Stimulated activated CD8-positive, alpha-beta memory T cell treated with anti-CD3 and anti-CD28 coated beads, Interleukin-15, amount 100 ng/mL, for 24 hours (primary cell): ENCODE results near the gene NOMO2.
"Not testable (repeated sequence)": the region's sequence is repeated elsewhere in the genome, so short reads cannot be mapped to it uniquely, and the experiment has no call there.

Experiments used
- DNase-seq: peaks from one replicate; pipeline ENCODE4 v3.0.0-alpha.2; 2020; ENCODE audit warnings: low read depth

Gene NOMO2

GRCh38 chr16:18522637-18523036, 39.3 kb downstream of the NOMO2 start:
- not testable (repeated sequence) for DNase-seq

- not testable (repeated sequence) for DNase-seq
These were observed 40.3 kb downstream of the NOMO2 start for GRCh38 chr16:18521445-18522181.

GRCh38 chr16:18518536-18519283, 43.2 kb downstream of the NOMO2 start:
- DNase-seq: not testable (repeated sequence)

- DNase-seq: not testable (repeated sequence)
These were observed 63.5 kb downstream of the NOMO2 start for GRCh38 chr16:18498430-18498829.

DNA sequence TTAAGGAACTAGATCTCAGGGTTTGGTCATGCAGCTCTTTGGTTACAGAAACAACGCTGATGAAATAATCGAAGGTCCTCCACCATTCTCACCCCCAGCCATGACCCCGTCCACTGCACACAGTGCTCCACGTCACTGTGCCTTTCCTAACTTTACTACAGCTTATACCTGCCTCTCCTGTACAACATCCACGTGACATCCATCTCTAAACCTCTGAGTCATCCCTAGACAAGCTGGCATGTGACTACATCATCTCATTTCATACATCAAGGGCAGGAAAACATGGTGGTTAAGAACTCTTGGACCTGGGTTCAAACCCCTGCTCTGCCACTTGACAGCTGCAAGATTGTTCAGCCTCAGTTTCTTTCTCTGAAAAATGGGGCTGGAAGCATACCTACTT, 64.9 kb downstream of the NOMO2 start:
- DNase-seq: not testable (repeated sequence)

GRCh38 chr16:18492118-18492897, 69.6 kb downstream of the NOMO2 start:
- DNase-seq: not testable (repeated sequence)

GRCh38 chr16:18436025-18436424, 125.9 kb downstream of the NOMO2 start:
- DNase-seq: not testable (repeated sequence)

DNA sequence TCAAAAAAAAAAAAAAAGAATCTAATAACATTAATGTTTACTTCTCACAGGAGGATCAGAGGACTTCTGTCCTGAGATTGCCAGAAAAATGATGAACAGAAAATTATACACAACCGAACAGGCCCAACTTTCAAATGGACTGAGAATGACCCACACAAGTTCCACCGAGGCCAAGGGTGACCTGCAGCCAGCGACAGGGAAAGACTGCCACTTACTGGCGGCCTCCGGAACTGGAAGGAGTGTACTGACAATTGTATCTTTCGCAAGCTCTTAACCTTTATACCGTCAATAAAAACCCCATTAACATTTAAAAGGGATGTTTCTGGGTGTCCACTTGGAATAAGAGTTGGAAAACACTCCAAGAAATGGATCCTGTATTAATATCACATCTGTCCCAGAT, 146.1 kb downstream of the NOMO2 start:
- not testable (repeated sequence) for DNase-seq

DNA sequence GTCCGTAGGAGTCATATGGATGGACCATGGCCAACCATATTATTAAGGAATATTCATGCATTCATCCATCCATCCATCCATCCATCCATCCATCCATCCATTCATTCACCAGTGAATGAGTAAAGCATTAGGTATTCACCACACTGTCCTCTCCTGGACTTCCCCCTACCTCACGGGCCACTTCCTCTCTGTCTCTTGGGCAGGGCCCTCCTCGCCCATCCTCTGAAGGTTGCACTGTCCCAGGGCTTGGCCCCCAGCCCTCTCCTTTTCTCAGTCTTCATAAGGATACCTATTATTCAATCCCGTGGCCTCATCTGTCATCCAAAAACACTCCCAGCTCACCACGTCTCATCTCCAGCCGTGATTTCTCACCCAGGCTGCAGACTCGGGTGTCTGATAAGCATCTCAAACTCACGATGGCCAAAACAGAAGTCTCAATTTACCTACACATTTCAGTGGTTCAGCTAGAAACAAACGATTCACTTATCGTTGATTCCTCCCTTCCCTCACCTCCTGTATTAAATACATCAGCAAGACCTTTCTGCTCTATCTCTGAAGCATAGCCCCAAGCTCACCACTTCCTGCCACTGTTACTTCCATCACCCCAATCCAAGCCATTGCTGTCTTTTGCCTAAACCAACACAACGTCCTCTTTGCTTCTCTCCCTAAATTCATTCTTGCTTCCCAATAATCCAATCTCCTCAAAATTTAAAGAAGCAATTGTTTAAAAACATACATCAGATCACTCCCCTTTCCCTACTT, 152.2 kb downstream of the NOMO2 start:
- DNase-seq: not testable (repeated sequence)

DNA sequence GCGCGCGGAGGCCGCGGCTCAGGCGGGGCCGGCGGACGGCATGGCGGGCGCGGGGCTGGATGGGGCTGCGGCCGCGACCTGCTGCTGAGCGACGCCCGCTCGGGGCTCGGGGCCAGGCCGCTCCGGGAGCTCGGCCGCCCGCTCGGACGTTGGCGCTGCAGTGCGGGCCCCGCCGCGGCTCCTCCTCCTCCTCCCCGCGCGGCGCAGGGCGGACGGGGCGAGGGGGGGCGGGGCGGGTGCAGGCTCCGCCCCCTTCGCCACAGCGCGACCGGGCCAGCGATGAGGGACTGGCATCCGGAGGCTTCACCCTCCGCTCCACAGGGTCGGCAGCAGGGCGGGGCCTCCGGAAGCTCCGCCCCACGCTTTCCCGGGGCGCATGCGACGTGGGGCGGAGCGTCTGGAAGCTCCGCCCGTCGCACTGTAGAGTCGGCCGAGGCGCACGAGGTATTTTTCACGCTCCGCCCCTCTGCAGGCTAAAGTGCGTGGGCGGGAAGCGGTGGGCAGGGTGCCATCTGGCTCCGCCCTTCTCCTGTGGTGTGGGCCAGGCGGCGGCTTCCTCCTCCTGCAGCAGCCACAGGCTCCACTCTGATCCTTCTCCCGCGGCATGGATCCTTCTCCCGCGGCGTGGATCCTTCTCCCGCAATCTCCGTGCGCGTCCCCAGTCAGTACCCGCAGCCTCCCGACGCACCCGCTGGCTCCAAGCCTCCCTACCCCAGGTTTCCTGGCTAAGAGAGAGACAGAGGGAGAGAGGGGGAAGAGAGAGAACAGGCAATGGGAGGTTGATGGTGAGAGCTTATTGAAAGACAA, 159.8 kb downstream of the NOMO2 start:
- not testable (repeated sequence) for DNase-seq

DNA sequence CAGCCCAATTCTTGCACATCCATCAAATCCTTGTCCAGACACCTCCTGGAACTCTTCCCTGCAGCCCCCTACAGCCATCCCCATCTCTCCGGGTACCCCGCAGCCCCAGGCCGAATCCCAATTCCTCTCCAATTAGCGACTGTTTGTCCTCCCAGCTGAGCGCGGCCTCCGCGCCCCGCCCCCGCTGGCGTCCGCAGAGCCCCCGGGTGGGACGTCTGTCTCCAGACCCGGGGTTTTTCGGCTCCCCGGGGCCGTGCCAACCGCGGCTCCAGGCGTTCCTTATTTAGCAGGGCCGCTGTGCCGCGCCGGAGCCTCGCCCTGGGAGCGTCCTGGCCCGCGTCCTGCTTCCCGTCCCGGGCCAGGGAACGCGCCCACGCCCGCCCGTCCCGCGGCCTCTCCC, 160.7 kb downstream of the NOMO2 start:
- peak; percentile 8 for DNase-seq

DNA sequence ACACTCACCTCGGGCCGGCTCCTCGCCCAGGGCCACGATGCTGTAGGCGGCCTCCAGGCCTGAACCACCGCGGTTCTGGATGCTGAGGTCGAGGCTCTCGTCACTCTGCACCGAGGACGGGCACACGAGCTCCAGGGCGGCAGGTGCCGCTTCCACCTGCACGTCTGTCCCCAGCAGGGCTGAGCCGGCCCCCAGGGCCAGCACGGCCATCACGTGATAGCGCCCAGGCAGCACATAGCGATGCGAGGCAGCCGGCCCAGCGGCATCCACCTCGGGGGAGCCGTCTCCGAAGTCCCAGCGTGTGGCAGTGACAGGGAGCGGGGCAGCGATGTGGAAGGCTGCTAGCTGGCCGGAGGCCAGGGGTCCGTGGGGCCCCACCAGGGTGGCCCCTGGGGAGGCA, 167.5 kb downstream of the NOMO2 start:
- not testable (repeated sequence) for DNase-seq

DNA sequence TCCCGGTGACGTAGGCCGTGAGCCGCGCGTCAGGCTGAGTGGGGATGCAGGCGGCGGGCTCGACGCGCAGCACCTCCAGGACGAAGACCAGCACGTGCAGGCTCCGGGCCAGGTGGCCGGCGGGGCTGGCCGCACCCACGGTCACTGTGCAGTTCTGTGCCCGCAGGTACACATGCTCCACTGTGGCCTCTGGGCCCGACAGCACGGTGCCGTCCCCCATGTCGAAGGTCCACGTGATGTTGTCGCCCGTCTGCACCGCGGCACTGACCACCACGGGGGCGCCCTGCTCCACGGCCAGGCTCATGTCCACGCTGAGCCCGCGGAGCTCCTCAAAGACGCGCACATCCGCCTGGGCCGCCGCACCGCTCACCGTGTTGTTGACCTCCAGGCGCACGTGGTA, 174.1 kb downstream of the NOMO2 start:
- DNase-seq: not testable (repeated sequence)

DNA sequence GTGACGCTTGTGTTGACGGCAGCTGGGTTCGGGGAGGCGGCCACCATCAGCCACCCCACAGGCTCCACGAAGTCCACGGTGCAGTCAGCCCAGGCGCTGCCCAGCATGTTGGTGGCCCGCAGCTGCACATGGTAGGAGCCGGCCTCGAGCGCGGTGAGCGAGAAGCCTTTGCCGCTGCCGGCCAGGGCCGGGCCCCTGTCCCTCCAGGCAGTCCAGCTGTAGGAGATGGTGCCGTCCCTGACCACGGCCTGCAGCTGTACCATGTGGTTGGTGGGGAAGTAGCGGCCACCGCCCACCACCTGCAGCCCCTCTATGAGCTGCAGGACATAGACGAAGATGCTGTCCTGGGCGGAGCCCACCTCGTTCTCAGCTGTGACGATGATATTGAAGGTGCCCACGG, 175.4 kb downstream of the NOMO2 start:
- not testable (repeated sequence) for DNase-seq

GRCh38 chr16:18385285-18385684, 176.6 kb downstream of the NOMO2 start:
- not testable (repeated sequence) for DNase-seq

DNA sequence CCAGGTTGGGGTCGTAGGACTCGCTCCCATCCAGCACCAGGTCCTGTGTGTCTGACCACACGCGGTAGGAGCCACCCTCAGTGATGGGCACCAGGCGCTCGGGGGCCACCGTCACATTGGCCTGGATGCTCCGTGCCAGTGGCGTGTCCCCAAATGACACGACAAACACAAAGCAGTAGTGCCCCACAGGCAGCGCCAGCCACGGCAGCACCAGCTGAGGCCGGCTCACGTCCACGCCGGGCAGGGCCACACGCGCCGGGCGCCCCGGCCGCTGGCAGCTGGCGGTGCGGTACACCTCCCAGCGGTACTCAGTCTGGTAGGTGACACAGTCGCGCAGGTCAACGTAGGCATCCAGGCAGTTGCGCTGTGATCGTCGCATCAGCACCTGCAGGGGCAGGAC, 177.0 kb downstream of the NOMO2 start:
- not testable (repeated sequence) for DNase-seq

GRCh38 chr16:18384098-18384636, 177.7 kb downstream of the NOMO2 start:
- not testable (repeated sequence) for DNase-seq

GRCh38 chr16:18382696-18383095, 179.2 kb downstream of the NOMO2 start:
- not testable (repeated sequence) for DNase-seq
